SJSA1 (cell line): ENCODE data around the gene DIP2C. TPM values are rescaled to one million over a fixed set of nuclear protein-coding genes. Genes with fewer than 3 reads are reported as not detected.
"Not testable (repeated sequence)": the region's sequence is repeated elsewhere in the genome, so short reads cannot be mapped to it uniquely, and the experiment has no call there.

Experiments
- DNase-seq, 2 experiments: peaks; one replicate each; pipeline ENCODE4 v3.0.0-alpha.2; 2015 to 2020; ENCODE audit warnings: low spot score in 2 of 2, low read depth in 1 of 2
- H3K27ac ChIP-seq: fragments of 250-450 bp; sonication (Bioruptor Pico); 2 replicates; pipeline ENCODE4 v1.5.1; 2020; ENCODE audit warnings: mild to moderate bottlenecking, moderate library complexity
- H3K27me3 ChIP-seq: fragments of 250-450 bp; sonication (Bioruptor Pico); replicated peaks from 2 replicates; pipeline ENCODE4 v1.5.1; 2020; ENCODE audit warnings: mild to moderate bottlenecking, moderate library complexity
- H3K36me3 ChIP-seq: fragments of 250-450 bp; sonication (Bioruptor Pico); 2 replicates; pipeline ENCODE4 v1.5.1; 2020; ENCODE audit warnings: mild to moderate bottlenecking
- H3K4me1 ChIP-seq: fragments of 250-450 bp; sonication (Bioruptor Pico); replicated peaks from 2 replicates; pipeline ENCODE4 v1.6.1; 2021; ENCODE audit warnings: mild to moderate bottlenecking
- H3K4me3 ChIP-seq: fragments of 250-450 bp; sonication (Bioruptor Pico); 2 replicates; pipeline ENCODE4 v1.5.1; 2020; ENCODE audit warnings: mild to moderate bottlenecking
- H3K9me3 ChIP-seq: fragments of 250-450 bp; sonication (Bioruptor Pico); replicated peaks from 2 replicates; pipeline ENCODE4 v1.5.1; 2020; ENCODE audit warnings: mild to moderate bottlenecking
- total RNA-seq: library from RNA; depleted of rRNA; stranded (reverse); fragments of >200 nt; shearing (Covaris generic); gene quantifications from 2 replicates; pipeline ENCODE4 v1.2.3, GENCODE V29; 2014

The DIP2C gene
- total RNA-seq, 1 experiment from 2014 or later: 17.5 TPM

GRCh38 chr10:655184-655583 lies 34.3 kb downstream of the DIP2C start:
- Histone ChIP-seq H3K9me3 (no peaks in the 10 kb centered on the region), H3K4me1 (peaks cover 43% of the 10 kb centered on the region), H3K27me3 (no peaks in the 10 kb centered on the region), H3K36me3 (peaks cover 18% of the 10 kb centered on the region), H3K27ac (no peak overlapping the region), H3K4me3 (no peak overlapping the region)
- no peak for DNase-seq

- H3K36me3 ChIP-seq: peaks cover 18% of the 10 kb centered on the region
- no peak overlapping the region for H3K4me3 ChIP-seq
- H3K9me3 ChIP-seq: no peaks in the 10 kb centered on the region
- no peaks in the 10 kb centered on the region for H3K27me3 ChIP-seq
- peaks cover 46% of the 10 kb centered on the region for H3K4me1 ChIP-seq
- H3K27ac ChIP-seq: no peak overlapping the region; the same call in 1 of the 2 replicates
- DNase-seq: no peak
Measured at GRCh38 chr10:654647-654996, 34.8 kb downstream of the DIP2C start.

GRCh38 chr10:653991-654646 lies 35.3 kb downstream of the DIP2C start:
- Histone ChIP-seq H3K27ac (no peak overlapping the region; the same call in 1 of the 2 replicates), H3K4me1 (peaks cover 45% of the 10 kb centered on the region), H3K36me3 (peaks cover 17% of the 10 kb centered on the region), H3K9me3 (no peaks in the 10 kb centered on the region), H3K27me3 (no peaks in the 10 kb centered on the region), H3K4me3 (no peak overlapping the region)
- DNase-seq: no peak

GRCh38 chr10:652832-653459 lies 36.5 kb downstream of the DIP2C start:
- H3K9me3 ChIP-seq, H3K4me3 ChIP-seq, DNase-seq, H3K27me3 ChIP-seq, H3K27ac ChIP-seq: not testable (repeated sequence)
- peaks cover 43% of the 10 kb centered on the region for H3K4me1 ChIP-seq
- H3K36me3 ChIP-seq: peaks cover 13% of the 10 kb centered on the region; the same call in 1 of the 2 replicates

GRCh38 chr10:652233-652632 lies 37.2 kb downstream of the DIP2C start:
- Histone ChIP-seq H3K4me3 (no peak overlapping the region), H3K9me3 (no peaks in the 10 kb centered on the region), H3K4me1 (peaks cover 43% of the 10 kb centered on the region), H3K36me3 (peaks cover 13% of the 10 kb centered on the region; the same call in 1 of the 2 replicates), H3K27me3 (no peaks in the 10 kb centered on the region), H3K27ac (no peak overlapping the region)
- no peak for DNase-seq

GRCh38 chr10:651692-652091 lies 37.8 kb downstream of the DIP2C start:
- no peak overlapping the region for H3K27ac ChIP-seq
- peaks cover 43% of the 10 kb centered on the region for H3K4me1 ChIP-seq
- H3K27me3 ChIP-seq: no peaks in the 10 kb centered on the region
- H3K4me3 ChIP-seq: no peak overlapping the region
- H3K36me3 ChIP-seq: peaks cover 13% of the 10 kb centered on the region; the same call in 1 of the 2 replicates
- DNase-seq: no peak
- H3K9me3 ChIP-seq: no peaks in the 10 kb centered on the region

- Histone ChIP-seq H3K4me3 (peak overlapping the region; percentile 30), H3K27me3 (no peaks in the 10 kb centered on the region), H3K27ac (peak overlapping the region; percentile 21; the same call in 1 of the 2 replicates), H3K4me1 (peaks cover 43% of the 10 kb centered on the region), H3K9me3 (no peaks in the 10 kb centered on the region), H3K36me3 (peaks cover 13% of the 10 kb centered on the region; the same call in 1 of the 2 replicates)
- peak in 1 of 2 experiments; percentile 19 for DNase-seq
Measured at GRCh38 chr10:650886-651615, 38.4 kb downstream of the DIP2C start.

GRCh38 chr10:650441-650851 lies 39.0 kb downstream of the DIP2C start:
- Histone ChIP-seq H3K9me3 (no peaks in the 10 kb centered on the region), H3K27me3 (no peaks in the 10 kb centered on the region), H3K36me3 (peaks cover 13% of the 10 kb centered on the region; the same call in 1 of the 2 replicates), H3K4me1 (peaks cover 43% of the 10 kb centered on the region), H3K4me3 (peak overlapping the region; percentile 30), H3K27ac (peak overlapping the region; percentile 21; the same call in 1 of the 2 replicates)
- DNase-seq: peak in 1 of 2 experiments; percentile 23

GRCh38 chr10:649798-650440 lies 39.5 kb downstream of the DIP2C start:
- peak overlapping the region; percentile 30 for H3K4me3 ChIP-seq
- DNase-seq: peak; percentile 69 to 76
- peak overlapping the region; percentile 21; the same call in 1 of the 2 replicates for H3K27ac ChIP-seq

GRCh38 chr10:649445-649797 lies 40.0 kb downstream of the DIP2C start:
- Histone ChIP-seq H3K4me3 (no peak overlapping the region), H3K4me1 (peaks cover 40% of the 10 kb centered on the region), H3K9me3 (peaks cover 7% of the 10 kb centered on the region), H3K27ac (no peak overlapping the region), H3K36me3 (peaks cover 13% of the 10 kb centered on the region; the same call in 1 of the 2 replicates), H3K27me3 (no peaks in the 10 kb centered on the region)
- DNase-seq: no peak

More at GRCh38 chr10:649798-650440, 39.5 kb downstream of the DIP2C start:
- H3K27me3 ChIP-seq: no peaks in the 10 kb centered on the region
- H3K36me3 ChIP-seq: peaks cover 13% of the 10 kb centered on the region; the same call in 1 of the 2 replicates
- H3K9me3 ChIP-seq: peaks cover 3% of the 10 kb centered on the region
- H3K4me1 ChIP-seq: peaks cover 43% of the 10 kb centered on the region

- H3K4me1 ChIP-seq: peaks cover 28% of the 10 kb centered on the region
- not testable (repeated sequence) for H3K4me3 ChIP-seq, H3K27me3 ChIP-seq, DNase-seq, H3K27ac ChIP-seq, H3K9me3 ChIP-seq
- peaks cover 10% of the 10 kb centered on the region; the same call in 1 of the 2 replicates for H3K36me3 ChIP-seq
Measured at GRCh38 chr10:647019-647418, 42.4 kb downstream of the DIP2C start.

- Histone ChIP-seq H3K4me1 (peaks cover 19% of the 10 kb centered on the region), H3K27me3 (no peaks in the 10 kb centered on the region), H3K4me3 (no peak overlapping the region), H3K36me3 (peaks cover 3% of the 10 kb centered on the region; the same call in 1 of the 2 replicates), H3K9me3 (peaks cover 7% of the 10 kb centered on the region), H3K27ac (no peak overlapping the region)
- no peak for DNase-seq
Measured at GRCh38 chr10:646118-646524, 43.3 kb downstream of the DIP2C start.

- H3K27me3 ChIP-seq: no peaks in the 10 kb centered on the region
- peaks cover 7% of the 10 kb centered on the region for H3K9me3 ChIP-seq
- no peak overlapping the region for H3K27ac ChIP-seq
- no peaks in the 10 kb centered on the region for H3K36me3 ChIP-seq
- no peak overlapping the region for H3K4me3 ChIP-seq
- H3K4me1 ChIP-seq: peaks cover 7% of the 10 kb centered on the region
- no peak for DNase-seq
Measured at GRCh38 chr10:644943-645334, 44.5 kb downstream of the DIP2C start.
